Liver (tissue), 9 donors: ENCODE data around the gene ZNF70. TPM values are rescaled to one million over a fixed set of nuclear protein-coding genes. Genes with fewer than 3 reads are reported as not detected.
A peak's percentile ranks its signal among the peaks of the same experiment; 100 is the strongest.

Source experiments
- DNase-seq: peaks from one replicate; pipeline ENCODE4 v3.0.0-alpha.2; 2017; ENCODE audit warnings: low spot score
- H3K27ac ChIP-seq, 2 donors: one replicate each; pipeline ENCODE4 v1.7.0; 2013; ENCODE audit warnings: inconsistent platforms in 2 of 2, low read length in 2 of 2, control low read depth in 1 of 2, low read depth in 1 of 2, mild to moderate bottlenecking in 1 of 2
- H3K27me3 ChIP-seq, 4 donors: one replicate each; pipeline versions ENCODE4 v1.6.1 to v1.7.0; 2013; ENCODE audit warnings: low read length in 3 of 4, inconsistent platforms in 1 of 4, mild to moderate bottlenecking in 1 of 4, moderate library complexity in 1 of 4; ENCODE audit not compliant: control insufficient read depth in 4 of 4, insufficient read depth in 4 of 4
- H3K36me3 ChIP-seq, 4 donors: one replicate each; pipeline versions ENCODE4 v1.6.1 to v1.7.0; 2013; ENCODE audit warnings: low read length in 3 of 4, mild to moderate bottlenecking in 3 of 4, low read depth in 1 of 4, moderate library complexity in 1 of 4; ENCODE audit not compliant: control insufficient read depth in 4 of 4, insufficient read depth in 3 of 4
- H3K4me1 ChIP-seq, 4 donors: one replicate each; pipeline versions ENCODE4 v1.6.1 to v1.7.0; 2013; ENCODE audit warnings: low read length in 3 of 4, mild to moderate bottlenecking in 3 of 4, moderate library complexity in 1 of 4; ENCODE audit not compliant: control insufficient read depth in 4 of 4, insufficient read depth in 4 of 4
- H3K4me3 ChIP-seq, 3 donors: one replicate each; pipeline versions ENCODE4 v1.6.1 to v1.7.0; 2013; ENCODE audit warnings: low read length in 3 of 3, control low read depth in 1 of 3, low read depth in 1 of 3, mild to moderate bottlenecking in 1 of 3
- H3K9ac ChIP-seq, 2 donors: one replicate each; pipeline ENCODE4 v1.7.0; 2013; ENCODE audit warnings: low read length in 2 of 2, mild to moderate bottlenecking in 2 of 2, moderate library complexity in 2 of 2, control low read depth in 1 of 2, low read depth in 1 of 2
- H3K9me3 ChIP-seq, 4 donors: one replicate each; pipeline versions ENCODE4 v1.6.1 to v1.7.0; 2013; ENCODE audit warnings: low read length in 3 of 4; ENCODE audit not compliant: control insufficient read depth in 4 of 4
- ATF3 ChIP-seq: IDR thresholded peaks from 2 replicates; pipeline ENCODE4 v1.6.1; 2016; ENCODE audit warnings: antibody characterized with exemption
- CTCF ChIP-seq: fragments of 150-350 bp; IDR thresholded peaks from 2 replicates; pipeline ENCODE4 v1.5.1; 2017; ENCODE audit warnings: improper control_type of control experiment, low read depth, low read length; ENCODE audit not compliant: missing input control
- EGR1 ChIP-seq, 2 donors: IDR thresholded peaks; 2 replicates each; pipeline ENCODE4 v1.6.1; 2016 to 2018; ENCODE audit warnings: antibody characterized with exemption in 2 of 2, low read depth in 2 of 2
- FOXA1 ChIP-seq: IDR thresholded peaks from 2 replicates; pipeline ENCODE4 v1.6.1; 2016; ENCODE audit warnings: antibody characterized with exemption
- FOXA2 ChIP-seq: IDR thresholded peaks from 2 replicates; pipeline ENCODE4 v1.6.1; 2016; ENCODE audit warnings: antibody characterized with exemption
- GABPA ChIP-seq, 2 donors: IDR thresholded peaks in 1 of 2; conservative IDR thresholded peaks in 1 of 2; 2 replicates each; pipeline ENCODE4 v1.6.1; 2016; ENCODE audit warnings: antibody characterized with exemption in 2 of 2, mild to moderate bottlenecking in 1 of 2, moderate library complexity in 1 of 2
- HNF4A ChIP-seq, 2 donors: conservative IDR thresholded peaks; 2 replicates each; pipeline ENCODE4 v1.6.1; 2016; ENCODE audit warnings: antibody characterized with exemption in 2 of 2, mild to moderate bottlenecking in 2 of 2
- HNF4G ChIP-seq: IDR thresholded peaks from 2 replicates; pipeline ENCODE4 v1.6.1; 2016; ENCODE audit warnings: antibody characterized with exemption
- JUND ChIP-seq, 2 donors: IDR thresholded peaks; 2 replicates each; pipeline ENCODE4 v1.6.1; 2016; ENCODE audit warnings: antibody characterized with exemption in 2 of 2
- NR2F2 ChIP-seq: IDR thresholded peaks from 2 replicates; pipeline ENCODE4 v1.6.1; 2016; ENCODE audit warnings: antibody characterized with exemption
- RAD21 ChIP-seq, 2 donors: IDR thresholded peaks; 2 replicates each; pipeline ENCODE4 v1.6.1; 2016; ENCODE audit warnings: antibody characterized with exemption in 2 of 2, mild to moderate bottlenecking in 2 of 2
- RXRA ChIP-seq, 2 donors: IDR thresholded peaks; 2 replicates each; pipeline ENCODE4 v1.6.1; 2017 to 2018; ENCODE audit warnings: antibody characterized with exemption in 2 of 2, mild to moderate bottlenecking in 1 of 2
- SP1 ChIP-seq: IDR thresholded peaks from 2 replicates; pipeline ENCODE4 v1.6.1; 2018; ENCODE audit warnings: antibody characterized with exemption, mild to moderate bottlenecking
- TAF1 ChIP-seq: conservative IDR thresholded peaks from 2 replicates; pipeline ENCODE4 v1.6.1; 2016; ENCODE audit warnings: antibody characterized with exemption, mild to moderate bottlenecking
- YY1 ChIP-seq: IDR thresholded peaks from 2 replicates; pipeline ENCODE4 v1.6.1; 2016; ENCODE audit warnings: antibody characterized with exemption, mild to moderate bottlenecking
- WGBS: extraction: QIAGEN DNeasy Blood & Tissue Kit; methylation state at CpG from one replicate; pipeline ENCODE4 v1.1.7; 2013; 5-methylcytosine and 5-hydroxymethylcytosine counted together
- polyA plus RNA-seq, 2 donors: library from polyadenylated mRNA; stranded (reverse) in 1 of 2; unstranded in 1 of 2; fragments of 200-250 nt in 1 of 2; fragments of >200 nt in 1 of 2; fragmentation: Nextera tagmentation in 1 of 2; extraction: Ambion mirVana in 1 of 2; gene quantifications; one replicate each; pipeline versions ENCODE4 v1.2.1 to v1.2.3, GENCODE V29; 2013 to 2015
- total RNA-seq, 2 donors: library from RNA; depleted of rRNA; stranded (reverse); fragments of >200 nt; gene quantifications; one replicate each; pipeline ENCODE4 v1.2.3, GENCODE V29; 2014
- TF ChIP-seq, protein P1 (sequence below): IDR thresholded peaks from 2 replicates; pipeline ENCODE4 v1.6.1; 2016; ENCODE audit warnings: antibody characterized with exemption
- TF ChIP-seq, protein P2 (sequence below): IDR thresholded peaks from 2 replicates; pipeline ENCODE4 v1.6.1; 2016; ENCODE audit warnings: antibody characterized with exemption, mild to moderate bottlenecking
- TF ChIP-seq, protein P3 (sequence below): IDR thresholded peaks from 2 replicates; pipeline ENCODE4 v1.6.1; 2016; ENCODE audit warnings: antibody characterized with exemption
- donor health status: healthy.
- donor health status: healthy.
- donor health status: healthy.
- donor health status: healthy.
- donor health status: healthy.

Gene ZNF70
- total and polyA plus RNA-seq, 4 donors, result 0.14 to 1.9 (median 0.68) TPM

- WGBS, result 79% methylated on average over 3 of the region's 3 CpGs
- H3K4me3 ChIP-seq, result no peak overlapping the region
- no peaks in the 10 kb centered on the region for H3K4me1 ChIP-seq
- TF ChIP-seq HNF4G (no peak), NR2F2 (no peak), RXRA (IDR thresholded peaks at IDR 0.05) (no peak), FOXA1 (no peak), FOXA2 (no peak), YY1 (no peak), CTCF (no peak), HNF4A (conservative IDR thresholded peaks at IDR 0.05) (no peak), EGR1 (IDR thresholded peaks at IDR 0.05; ENCODE audit: low read depth in 2 of 2) (no peak), RAD21 (IDR thresholded peaks at IDR 0.05) (no peak), SP1 (no peak), TAF1 (no peak), GABPA (IDR thresholded peaks at IDR 0.05 in 1 of 2, conservative IDR thresholded peaks at IDR 0.05 in 1 of 2) (no peak), ATF3 (no peak), JUND (IDR thresholded peaks at IDR 0.05) (no peak)
- TF ChIP-seq, protein P1, sequence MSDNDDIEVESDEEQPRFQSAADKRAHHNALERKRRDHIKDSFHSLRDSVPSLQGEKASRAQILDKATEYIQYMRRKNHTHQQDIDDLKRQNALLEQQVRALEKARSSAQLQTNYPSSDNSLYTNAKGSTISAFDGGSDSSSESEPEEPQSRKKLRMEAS, result no peak
- TF ChIP-seq, protein P2, sequence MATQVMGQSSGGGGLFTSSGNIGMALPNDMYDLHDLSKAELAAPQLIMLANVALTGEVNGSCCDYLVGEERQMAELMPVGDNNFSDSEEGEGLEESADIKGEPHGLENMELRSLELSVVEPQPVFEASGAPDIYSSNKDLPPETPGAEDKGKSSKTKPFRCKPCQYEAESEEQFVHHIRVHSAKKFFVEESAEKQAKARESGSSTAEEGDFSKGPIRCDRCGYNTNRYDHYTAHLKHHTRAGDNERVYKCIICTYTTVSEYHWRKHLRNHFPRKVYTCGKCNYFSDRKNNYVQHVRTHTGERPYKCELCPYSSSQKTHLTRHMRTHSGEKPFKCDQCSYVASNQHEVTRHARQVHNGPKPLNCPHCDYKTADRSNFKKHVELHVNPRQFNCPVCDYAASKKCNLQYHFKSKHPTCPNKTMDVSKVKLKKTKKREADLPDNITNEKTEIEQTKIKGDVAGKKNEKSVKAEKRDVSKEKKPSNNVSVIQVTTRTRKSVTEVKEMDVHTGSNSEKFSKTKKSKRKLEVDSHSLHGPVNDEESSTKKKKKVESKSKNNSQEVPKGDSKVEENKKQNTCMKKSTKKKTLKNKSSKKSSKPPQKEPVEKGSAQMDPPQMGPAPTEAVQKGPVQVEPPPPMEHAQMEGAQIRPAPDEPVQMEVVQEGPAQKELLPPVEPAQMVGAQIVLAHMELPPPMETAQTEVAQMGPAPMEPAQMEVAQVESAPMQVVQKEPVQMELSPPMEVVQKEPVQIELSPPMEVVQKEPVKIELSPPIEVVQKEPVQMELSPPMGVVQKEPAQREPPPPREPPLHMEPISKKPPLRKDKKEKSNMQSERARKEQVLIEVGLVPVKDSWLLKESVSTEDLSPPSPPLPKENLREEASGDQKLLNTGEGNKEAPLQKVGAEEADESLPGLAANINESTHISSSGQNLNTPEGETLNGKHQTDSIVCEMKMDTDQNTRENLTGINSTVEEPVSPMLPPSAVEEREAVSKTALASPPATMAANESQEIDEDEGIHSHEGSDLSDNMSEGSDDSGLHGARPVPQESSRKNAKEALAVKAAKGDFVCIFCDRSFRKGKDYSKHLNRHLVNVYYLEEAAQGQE, result no peak
- TF ChIP-seq, protein P3, sequence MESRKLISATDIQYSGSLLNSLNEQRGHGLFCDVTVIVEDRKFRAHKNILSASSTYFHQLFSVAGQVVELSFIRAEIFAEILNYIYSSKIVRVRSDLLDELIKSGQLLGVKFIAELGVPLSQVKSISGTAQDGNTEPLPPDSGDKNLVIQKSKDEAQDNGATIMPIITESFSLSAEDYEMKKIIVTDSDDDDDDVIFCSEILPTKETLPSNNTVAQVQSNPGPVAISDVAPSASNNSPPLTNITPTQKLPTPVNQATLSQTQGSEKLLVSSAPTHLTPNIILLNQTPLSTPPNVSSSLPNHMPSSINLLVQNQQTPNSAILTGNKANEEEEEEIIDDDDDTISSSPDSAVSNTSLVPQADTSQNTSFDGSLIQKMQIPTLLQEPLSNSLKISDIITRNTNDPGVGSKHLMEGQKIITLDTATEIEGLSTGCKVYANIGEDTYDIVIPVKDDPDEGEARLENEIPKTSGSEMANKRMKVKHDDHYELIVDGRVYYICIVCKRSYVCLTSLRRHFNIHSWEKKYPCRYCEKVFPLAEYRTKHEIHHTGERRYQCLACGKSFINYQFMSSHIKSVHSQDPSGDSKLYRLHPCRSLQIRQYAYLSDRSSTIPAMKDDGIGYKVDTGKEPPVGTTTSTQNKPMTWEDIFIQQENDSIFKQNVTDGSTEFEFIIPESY, result no peak
- H3K9ac ChIP-seq, result no peak overlapping the region
- DNase-seq, result no peak
- H3K9me3 ChIP-seq, result no peaks in the 10 kb centered on the region
- no peaks in the 10 kb centered on the region for H3K27me3 ChIP-seq
- peak overlapping the region; percentile 22 to 70 for H3K27ac ChIP-seq
- H3K36me3 ChIP-seq, result peaks cover 6 to 31% (median 15%) of the 10 kb centered on the region in 4 donors
Observed at GRCh38 chr22:23695141-23695540, 55.8 kb downstream of the ZNF70 start.
